ENCODE data around the gene OSBPL1A. TPM values are rescaled to one million over a fixed set of nuclear protein-coding genes. Genes with fewer than 3 reads are reported as not detected.
A peak's percentile ranks its signal among the peaks of the same experiment; 100 is the strongest.

The OSBPL1A gene
- 16.6 and 17.3 TPM in 2 replicates for total RNA-seq (2014; rRNA removed; shearing (Covaris generic))
- 12.4 and 16.1 TPM in 2 replicates for polyA plus RNA-seq (2015; cell fraction: cytosol; rRNA removed)
- polyA plus RNA-seq (2015; cell fraction: nucleus; rRNA removed), result 13.0 and 14.3 TPM in 2 replicates

GRCh38 chr18:24397694-24398368, at the start of gene OSBPL1A:
TSS of gene OSBPL1A (minus strand) at chr18:24397824. CDS start at chr18:24377533, 20,291 bp downstream.
- peak; percentile 76 for DNase-seq (ENCODE audit: low read depth)

DNA sequence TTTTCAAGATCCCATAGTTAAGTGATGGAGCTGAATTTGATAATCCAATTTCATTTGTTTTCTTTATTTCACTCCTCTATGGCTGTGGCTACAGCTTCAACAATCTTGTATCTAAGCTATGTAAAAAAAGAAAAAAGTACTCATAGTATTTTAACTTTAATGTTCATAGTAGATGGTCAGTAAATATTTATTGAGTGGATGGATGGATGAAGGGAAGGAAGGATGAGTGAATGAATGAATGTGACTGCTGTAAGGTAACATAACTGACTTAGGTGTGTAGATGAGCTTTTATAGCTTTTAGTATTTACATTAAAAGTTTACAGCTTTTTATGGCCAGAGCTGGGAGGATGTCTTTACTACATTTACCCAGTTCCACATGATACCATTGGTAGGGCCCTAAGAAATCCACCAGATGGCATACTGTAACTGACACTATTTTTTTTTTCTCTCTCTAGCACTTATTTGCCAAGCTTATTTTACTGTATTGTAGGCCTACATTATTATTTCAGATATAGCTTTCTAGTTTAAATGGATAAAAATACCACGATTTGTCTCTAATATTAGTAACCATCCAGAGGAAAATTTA, 49.4 kb upstream of the OSBPL1A start:
- DNase-seq (ENCODE audit: low read depth), result no peak

DNA sequence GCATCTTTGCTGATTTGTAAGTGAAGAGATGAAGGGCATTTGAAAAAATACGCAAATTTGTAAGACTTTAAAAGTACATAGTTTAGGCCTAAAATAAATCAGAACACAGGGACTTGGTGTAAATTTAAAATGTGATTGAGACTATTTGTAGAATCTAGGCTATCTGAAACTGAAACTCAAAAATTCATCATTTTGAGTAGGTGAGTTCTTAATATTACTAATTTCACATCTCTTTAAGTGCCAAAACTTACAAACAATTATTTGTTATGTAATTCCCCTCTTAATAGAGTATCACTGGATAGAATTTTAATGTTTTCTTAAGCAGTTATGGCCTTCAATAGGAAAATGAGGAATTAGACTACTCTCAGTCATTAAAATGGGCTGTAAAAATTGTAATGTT, 48.8 kb upstream of the OSBPL1A start:
- DNase-seq (ENCODE audit: low read depth), result no peak

- no peak for DNase-seq (ENCODE audit: low read depth)
Observed at GRCh38 chr18:24443870-24444269, 46.2 kb upstream of the OSBPL1A start.

- no peak for DNase-seq (ENCODE audit: low read depth)
Observed at GRCh38 chr18:24436939-24437338, 39.3 kb upstream of the OSBPL1A start.

- DNase-seq (ENCODE audit: low read depth), result no peak
Observed at GRCh38 chr18:24432618-24433017, 35.0 kb upstream of the OSBPL1A start.

- no peak for DNase-seq (ENCODE audit: low read depth)
Observed at GRCh38 chr18:24429188-24429587, 31.6 kb upstream of the OSBPL1A start.

- no peak for DNase-seq (ENCODE audit: low read depth)
Observed at GRCh38 chr18:24428709-24429108, 31.1 kb upstream of the OSBPL1A start.

GRCh38 chr18:24427484-24427883, 29.9 kb upstream of the OSBPL1A start:
- peak; percentile 12 for DNase-seq (ENCODE audit: low read depth)

DNA sequence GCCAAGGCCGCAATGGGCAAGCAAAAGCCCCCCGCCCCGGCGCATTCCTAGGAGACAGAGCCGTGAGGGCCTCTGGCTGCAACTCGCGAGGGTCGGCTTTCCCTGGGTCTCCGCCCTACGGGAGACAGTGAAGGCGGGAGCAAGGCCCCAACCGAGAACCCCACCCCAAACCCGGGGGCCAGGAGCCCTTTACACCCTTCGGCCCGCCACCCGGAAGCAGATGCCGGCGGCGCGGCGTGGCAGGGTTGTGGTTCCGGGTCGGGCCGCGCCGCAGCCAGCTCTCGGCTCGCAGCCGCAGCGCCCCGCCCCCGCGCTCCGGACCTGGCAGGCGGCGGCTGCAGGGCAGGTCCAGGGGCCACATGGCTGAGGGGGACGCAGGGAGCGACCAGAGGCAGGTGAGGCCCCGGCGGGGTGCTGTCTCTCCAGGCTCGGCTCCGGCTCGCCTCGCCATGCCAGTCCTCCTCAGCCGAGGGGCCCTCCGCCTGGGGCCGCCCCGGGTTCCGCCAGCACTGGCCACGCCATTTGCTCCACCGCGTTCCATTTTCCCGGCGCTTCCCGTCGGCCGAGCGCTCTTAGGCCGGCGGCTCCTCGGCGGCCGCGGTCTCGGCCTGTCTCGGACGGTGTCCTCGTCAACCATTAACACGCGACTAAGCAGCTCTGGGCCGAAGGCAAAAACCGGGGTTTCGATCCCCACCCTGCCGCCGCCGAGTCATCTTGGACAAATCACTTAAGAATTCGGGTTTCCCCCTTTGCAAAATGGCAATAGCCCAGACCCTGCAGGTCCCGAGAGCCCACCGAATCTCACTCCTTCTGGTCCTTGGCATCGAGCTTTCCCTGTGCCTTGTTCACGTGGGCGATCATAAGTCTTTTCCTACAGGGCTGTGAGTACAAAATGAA, 29.0 kb upstream of the OSBPL1A start, which contains the start of gene IMPACT:
Gene IMPACT, plus strand, starts transcription at position 273 of the 897 bp plus-strand sequence. Its CDS starts 87 bp downstream, at position 360.
- DNase-seq (ENCODE audit: low read depth), result peak; percentile 79

DNA sequence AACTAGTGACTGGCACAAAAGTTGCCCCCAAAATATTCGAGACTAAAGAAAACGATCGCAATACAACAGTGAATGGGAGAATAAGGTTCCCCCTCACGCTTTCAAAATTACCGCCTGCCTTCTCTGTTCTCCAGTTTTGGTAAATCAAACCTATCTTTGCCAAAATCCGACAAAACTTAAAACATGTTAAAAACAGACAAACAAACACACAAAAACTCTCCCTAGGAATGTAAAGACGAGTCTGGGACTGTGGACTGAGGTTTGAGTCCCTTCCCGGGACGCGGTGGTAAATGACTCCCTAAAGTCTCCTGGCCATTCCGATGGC, 28.4 kb upstream of the OSBPL1A start:
- no peak for DNase-seq (ENCODE audit: low read depth)

- DNase-seq (ENCODE audit: low read depth), result no peak
Observed at GRCh38 chr18:24421831-24422230, 24.2 kb upstream of the OSBPL1A start.

GRCh38 chr18:24420551-24420950, 22.9 kb upstream of the OSBPL1A start:
- DNase-seq (ENCODE audit: low read depth), result no peak

GRCh38 chr18:24417480-24417879, 19.9 kb upstream of the OSBPL1A start:
- no peak for DNase-seq (ENCODE audit: low read depth)

- DNase-seq (ENCODE audit: low read depth), result no peak
Observed at GRCh38 chr18:24414349-24415003, 16.9 kb upstream of the OSBPL1A start.

DNA sequence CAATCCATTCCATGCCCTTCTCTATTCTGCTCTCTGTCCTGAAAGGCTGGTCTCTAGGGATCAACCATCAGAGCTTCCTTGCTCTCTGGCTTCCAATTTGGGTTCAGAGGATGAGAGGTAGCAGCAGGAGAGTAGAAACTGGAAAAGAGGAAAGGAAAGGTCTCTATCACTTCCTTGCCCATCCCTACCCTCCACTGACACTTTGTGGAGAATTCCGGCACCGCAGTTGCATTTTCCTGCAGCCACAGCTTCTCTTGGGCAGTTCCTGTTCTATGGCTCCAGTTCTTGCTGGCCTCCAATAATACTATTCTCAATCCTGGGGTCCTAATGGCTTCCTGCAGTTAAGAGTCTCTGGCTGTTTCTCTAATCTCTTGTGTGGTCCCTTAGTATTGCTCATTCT, 15.5 kb upstream of the OSBPL1A start:
- DNase-seq (ENCODE audit: low read depth), result peak; percentile 36

- no peak for DNase-seq (ENCODE audit: low read depth)
Observed at GRCh38 chr18:24408496-24408895, 10.9 kb upstream of the OSBPL1A start.

DNA sequence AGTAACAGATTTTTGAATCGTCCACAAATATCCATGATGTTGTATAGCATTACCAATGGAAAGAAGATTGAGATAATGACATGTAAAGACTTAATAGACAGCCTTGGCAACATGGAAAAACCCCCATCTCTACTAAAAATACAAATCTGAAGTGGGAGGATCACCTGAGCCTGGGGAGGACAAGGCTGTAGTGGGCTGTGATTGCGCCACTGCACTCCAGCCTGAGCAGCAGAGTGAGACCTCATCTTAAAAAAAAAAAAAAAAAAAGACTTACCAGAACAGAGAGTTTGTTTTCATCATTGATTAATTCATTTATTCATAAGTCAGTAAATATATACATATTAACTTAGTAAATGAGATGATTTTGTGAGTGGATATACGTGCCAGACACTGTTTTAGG, 7.0 kb upstream of the OSBPL1A start:
- no peak for DNase-seq (ENCODE audit: low read depth)

DNA sequence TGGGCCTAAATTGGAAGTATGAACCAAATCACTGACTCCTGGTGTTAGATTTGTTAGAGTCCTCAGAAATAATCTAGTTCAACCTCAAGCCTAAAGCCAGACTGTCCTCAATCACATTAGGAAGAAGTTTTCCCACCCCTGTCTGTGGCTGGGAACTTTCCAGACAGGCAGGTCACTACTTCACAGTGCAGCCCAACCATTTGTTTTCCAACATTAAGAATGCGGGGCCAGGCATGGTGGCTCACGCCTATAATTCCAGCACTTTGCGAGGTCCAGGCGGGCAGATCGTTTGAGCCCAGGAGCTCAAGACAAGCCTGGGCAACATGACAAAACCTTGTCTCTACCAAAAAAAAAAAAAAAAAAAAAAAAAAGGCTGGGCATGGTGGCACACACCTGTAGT, 5.5 kb upstream of the OSBPL1A start:
- DNase-seq (ENCODE audit: low read depth), result no peak

GRCh38 chr18:24402209-24402785, 4.7 kb upstream of the OSBPL1A start:
- no peak for DNase-seq (ENCODE audit: low read depth)

DNA sequence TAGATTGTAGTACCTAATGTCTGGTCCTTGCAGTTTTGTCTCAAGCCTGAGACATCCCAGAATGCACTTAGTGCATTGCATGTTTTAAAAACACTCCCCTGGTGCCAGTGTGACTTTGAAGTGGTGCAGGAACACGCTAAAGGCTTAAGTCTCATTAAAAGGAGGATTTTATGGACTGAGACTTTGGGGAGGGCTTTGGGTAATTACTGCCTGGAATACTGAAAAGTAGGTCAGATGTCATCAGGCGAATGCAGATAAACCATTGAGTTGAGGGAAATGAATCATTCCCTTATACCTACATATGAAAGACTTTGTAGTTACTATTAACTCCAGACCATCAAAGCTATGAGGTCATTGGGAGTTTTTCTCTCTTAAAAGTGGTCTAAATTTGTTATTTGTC, 3.0 kb upstream of the OSBPL1A start:
- no peak for DNase-seq (ENCODE audit: low read depth)

Measured in HT1080 (cell line).